Transverse colon (tissue), 4 donors: Measurements from ENCODE around the gene MIA. TPM values are rescaled to one million over a fixed set of nuclear protein-coding genes. Genes with fewer than 3 reads are reported as not detected.

ENCODE experiments used
- DNase-seq: peaks from one replicate; pipeline ENCODE4 v3.0.0-alpha.2; 2019
- H3K27ac ChIP-seq, 4 donors: fragments of 200-600 bp; sonication (generic); 2 replicates each; pipeline ENCODE4 v1.5.1; 2016 to 2018; ENCODE audit warnings: inconsistent platforms in 4 of 4
- H3K27me3 ChIP-seq: fragments of 200-600 bp; sonication (generic); 2 replicates; pipeline ENCODE4 v1.5.1; 2017; ENCODE audit warnings: inconsistent platforms
- H3K36me3 ChIP-seq, 4 donors: fragments of 200-600 bp; sonication (generic); 2 replicates each; pipeline ENCODE4 v1.5.1; 2017 to 2019; ENCODE audit warnings: inconsistent platforms in 4 of 4
- H3K4me1 ChIP-seq, 4 donors: fragments of 200-600 bp; sonication (generic); 2 replicates each; pipeline ENCODE4 v1.5.1; 2017 to 2020; ENCODE audit warnings: inconsistent platforms in 4 of 4
- H3K4me3 ChIP-seq, 4 donors: fragments of 200-600 bp; sonication (generic); 1 replicate in 1 of 4; 2 replicates in 3 of 4; pipeline versions ENCODE4 v1.5.1 to v1.6.1; 2017 to 2019; ENCODE audit warnings: inconsistent platforms in 4 of 4
- H3K9me3 ChIP-seq, 2 donors: fragments of 200-600 bp; sonication (generic); 2 replicates each; pipeline ENCODE4 v1.5.1; 2017 to 2019; ENCODE audit warnings: inconsistent platforms in 2 of 2
- EP300 ChIP-seq: sonication (generic); formaldehyde crosslinking; IDR thresholded peaks from one replicate; pipeline ENCODE4 v1.6.1; 2017; ENCODE audit warnings: antibody characterized with exemption, low read depth
- POLR2A ChIP-seq: fragments of 450-650 bp; IDR thresholded peaks from one replicate; pipeline ENCODE4 v1.6.1; 2016; ENCODE audit warnings: antibody characterized with exemption, mild to moderate bottlenecking, moderate library complexity
- POLR2AphosphoS5 ChIP-seq, 3 donors: sonication (generic); formaldehyde crosslinking; IDR thresholded peaks; one replicate each; pipeline ENCODE4 v1.6.1; 2016; ENCODE audit warnings: antibody characterized with exemption in 3 of 3
- WGBS, 2 donors: methylation state at CpG; one replicate each; pipeline ENCODE4 v1.1.5; 2018; ENCODE audit warnings: low coverage in 1 of 2; 5-methylcytosine and 5-hydroxymethylcytosine counted together
- in situ Hi-C, 4 donors: fragments of 200-750 bp; cut with MboI; loops; one replicate each; pipeline versions ENCODE4 v1.15.0 to v1.15.1; 2017; ENCODE audit warnings: low sequenced_read_pairs in 3 of 4, low pct_ligation_motif_present in 1 of 4, low pct_unique_long_range_greater_than_20kb in 1 of 4
- intact Hi-C: fragments of 100-400 bp; cut with DNase I; formaldehyde crosslinking; loops from one replicate; pipeline ENCODE4 v1.15.1; 2023; ENCODE audit warnings: low total_unique reads
- total RNA-seq, 4 donors: library from RNA; depleted of rRNA; stranded (reverse); fragments of >200 nt; gene quantifications; one replicate each; pipeline ENCODE4 v1.1.0, GENCODE V29; 2016
- TF ChIP-seq, protein P1 (sequence below), 5 experiments: fragments of 200-600 bp in 3 of 5; fragments of 450-650 bp in 2 of 5; sonication (generic) in 3 of 5; IDR thresholded peaks; 1 replicate in 2 of 5; 2 replicates in 3 of 5; pipeline ENCODE4 v1.5.1; 2016 to 2017; ENCODE audit warnings: antibody characterized with exemption in 5 of 5, inconsistent platforms in 3 of 5, mild to moderate bottlenecking in 2 of 5, moderate library complexity in 1 of 5

MIA gene
- total RNA-seq, 4 donors from 2014 or later = 5.7 to 23.3 TPM; not detected in 2

DNA sequence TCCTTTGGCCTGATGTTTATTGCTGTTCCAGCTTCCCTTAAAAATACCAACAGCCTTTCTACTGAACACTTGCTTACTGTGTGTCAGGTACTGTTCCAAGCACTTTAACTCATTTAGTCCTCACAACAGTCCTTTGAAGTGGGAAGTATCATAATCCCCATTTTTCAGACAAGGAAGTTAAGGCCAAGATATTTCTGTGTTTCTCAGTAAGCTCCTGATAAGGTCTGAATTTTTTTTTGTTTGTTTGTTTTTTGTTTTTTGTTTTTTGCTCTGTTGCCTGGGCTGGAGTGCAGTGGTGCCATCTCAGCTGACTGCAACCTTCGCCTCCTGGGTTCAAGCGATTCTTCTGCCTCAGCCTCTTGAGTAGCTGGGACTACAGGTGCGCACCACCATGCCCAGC, 16.8 kb upstream of the MIA start:
- in situ Hi-C loops (no loop called here), intact Hi-C loops (no loop called here)
- Histone ChIP-seq H3K9me3 (no peaks in the 10 kb centered on the region), H3K27me3 (no peaks in the 10 kb centered on the region), H3K4me1 (peaks cover 12 to 33% (median 27%) of the 10 kb centered on the region in 4 donors), H3K4me3 (no peak overlapping the region), H3K36me3 (peaks cover 0 to 61% (median 30%) of the 10 kb centered on the region in 4 donors), H3K27ac (no peak overlapping the region)
- DNase-seq = no peak
- WGBS, 2 donors = 97 to 100% methylated on average over 3 of the region's 3 CpGs
- no peak for TF ChIP-seq POLR2A
- TF ChIP-seq, protein P1, sequence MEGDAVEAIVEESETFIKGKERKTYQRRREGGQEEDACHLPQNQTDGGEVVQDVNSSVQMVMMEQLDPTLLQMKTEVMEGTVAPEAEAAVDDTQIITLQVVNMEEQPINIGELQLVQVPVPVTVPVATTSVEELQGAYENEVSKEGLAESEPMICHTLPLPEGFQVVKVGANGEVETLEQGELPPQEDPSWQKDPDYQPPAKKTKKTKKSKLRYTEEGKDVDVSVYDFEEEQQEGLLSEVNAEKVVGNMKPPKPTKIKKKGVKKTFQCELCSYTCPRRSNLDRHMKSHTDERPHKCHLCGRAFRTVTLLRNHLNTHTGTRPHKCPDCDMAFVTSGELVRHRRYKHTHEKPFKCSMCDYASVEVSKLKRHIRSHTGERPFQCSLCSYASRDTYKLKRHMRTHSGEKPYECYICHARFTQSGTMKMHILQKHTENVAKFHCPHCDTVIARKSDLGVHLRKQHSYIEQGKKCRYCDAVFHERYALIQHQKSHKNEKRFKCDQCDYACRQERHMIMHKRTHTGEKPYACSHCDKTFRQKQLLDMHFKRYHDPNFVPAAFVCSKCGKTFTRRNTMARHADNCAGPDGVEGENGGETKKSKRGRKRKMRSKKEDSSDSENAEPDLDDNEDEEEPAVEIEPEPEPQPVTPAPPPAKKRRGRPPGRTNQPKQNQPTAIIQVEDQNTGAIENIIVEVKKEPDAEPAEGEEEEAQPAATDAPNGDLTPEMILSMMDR (IDR thresholded peaks at IDR 0.05) = no peak
- no peak for TF ChIP-seq EP300
- TF ChIP-seq POLR2AphosphoS5 (IDR thresholded peaks at IDR 0.05) = no peak

DNA sequence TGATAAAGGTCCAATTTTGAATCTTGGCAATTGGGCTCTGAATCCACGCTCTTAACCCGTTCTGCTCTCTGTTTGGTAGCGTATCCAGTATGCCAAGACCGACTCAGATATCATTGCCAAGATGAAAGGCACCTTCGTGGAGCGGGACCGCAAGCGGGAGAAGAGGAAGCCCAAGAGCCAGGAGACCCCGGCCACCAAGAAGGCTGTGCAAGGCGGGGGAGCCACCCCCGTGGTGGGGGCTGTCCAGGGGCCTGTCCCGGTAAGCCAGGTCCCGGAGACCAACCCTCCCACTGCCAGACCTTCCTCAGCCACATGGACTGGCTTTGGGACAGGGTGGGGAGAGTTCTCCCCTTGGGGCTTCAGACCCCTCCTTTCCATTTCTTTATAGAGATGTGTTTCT, 16.0 kb upstream of the MIA start:
- Histone ChIP-seq H3K36me3 (peaks cover 0 to 69% (median 34%) of the 10 kb centered on the region in 4 donors), H3K27me3 (no peaks in the 10 kb centered on the region), H3K4me3 (no peak overlapping the region), H3K27ac (no peak overlapping the region), H3K4me1 (peaks cover 9 to 24% (median 18%) of the 10 kb centered on the region in 4 donors), H3K9me3 (no peaks in the 10 kb centered on the region)
- in situ Hi-C loops = no loop called here
- DNase-seq = no peak
- WGBS, 2 donors = 90 to 100% methylated on average over 1 to 13 of the region's 13 CpGs
- TF ChIP-seq POLR2AphosphoS5 (IDR thresholded peaks at IDR 0.05) (no peak), POLR2A (no peak), EP300 (no peak)
- TF ChIP-seq, protein P1 (IDR thresholded peaks at IDR 0.05) = no peak
- intact Hi-C loops = no loop called here

DNA sequence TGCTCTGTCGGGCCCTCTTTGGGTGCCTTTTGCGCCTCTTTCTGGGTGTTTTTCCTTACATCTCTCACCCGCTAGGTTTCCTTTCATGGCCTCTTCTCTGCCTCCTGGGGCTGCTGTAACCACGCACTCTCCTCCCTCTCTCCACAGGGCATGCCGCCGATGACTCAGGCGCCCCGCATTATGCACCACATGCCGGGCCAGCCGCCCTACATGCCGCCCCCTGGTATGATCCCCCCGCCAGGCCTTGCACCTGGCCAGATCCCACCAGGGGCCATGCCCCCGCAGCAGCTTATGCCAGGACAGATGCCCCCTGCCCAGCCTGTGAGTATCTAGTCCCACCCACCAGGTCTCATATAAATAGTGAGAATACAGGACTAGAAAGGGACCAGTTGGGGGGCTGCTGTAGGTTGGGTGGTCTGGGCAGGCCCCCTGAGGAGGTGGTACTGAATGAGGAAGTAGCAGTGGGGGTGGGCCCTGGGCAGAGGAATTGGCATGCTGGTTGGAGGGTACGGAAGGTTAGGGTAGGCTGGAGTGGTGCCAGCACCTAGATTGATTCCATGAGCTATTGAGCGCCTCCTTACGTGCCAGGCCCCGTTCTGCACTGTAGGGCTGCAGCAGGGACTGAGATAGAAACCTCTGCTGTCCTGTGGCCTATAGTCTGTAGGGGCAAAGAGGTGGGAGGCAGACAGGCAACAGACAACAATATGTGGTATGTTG, 12.4 kb upstream of the MIA start:
- in situ Hi-C loops (no loop called here), intact Hi-C loops (no loop called here)
- TF ChIP-seq, protein P1 (IDR thresholded peaks at IDR 0.05) = no peak
- TF ChIP-seq EP300 (no peak), POLR2AphosphoS5 (IDR thresholded peaks at IDR 0.05) (no peak), POLR2A (no peak)
- no peak overlapping the region for H3K4me3 ChIP-seq
- DNase-seq = no peak
- no peaks in the 10 kb centered on the region for H3K4me1 ChIP-seq
- no peak overlapping the region for H3K27ac ChIP-seq
- H3K36me3 ChIP-seq = peaks cover 0 to 87% (median 40%) of the 10 kb centered on the region in 4 donors
- no peaks in the 10 kb centered on the region for H3K27me3 ChIP-seq
- no peaks in the 10 kb centered on the region for H3K9me3 ChIP-seq
- WGBS, 2 donors = 93 to 98% methylated on average over 5 to 17 of the region's 17 CpGs

DNA sequence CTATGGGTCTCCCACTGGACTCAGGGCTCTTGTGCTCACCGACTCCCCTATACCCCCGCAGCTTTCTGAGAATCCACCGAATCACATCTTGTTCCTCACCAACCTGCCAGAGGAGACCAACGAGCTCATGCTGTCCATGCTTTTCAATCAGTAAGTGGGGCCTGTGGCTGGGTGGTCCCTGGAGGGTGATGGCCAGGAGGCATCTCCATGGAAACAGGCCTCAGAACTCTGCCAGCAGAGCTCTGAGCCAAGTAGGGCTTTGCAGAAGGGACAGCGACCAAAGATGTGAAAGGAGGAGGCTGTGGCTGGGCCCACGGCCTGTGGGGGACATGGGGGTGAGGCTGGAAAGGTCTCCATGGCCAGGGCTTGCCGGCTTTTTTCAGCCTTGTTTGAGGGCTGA, 11.8 kb upstream of the MIA start:
- no peak for DNase-seq
- H3K4me1 ChIP-seq = no peaks in the 10 kb centered on the region
- no peak overlapping the region for H3K27ac ChIP-seq
- 93 to 100% methylated on average over 1 to 7 of the region's 7 CpGs for WGBS, 2 donors
- no peak overlapping the region for H3K4me3 ChIP-seq
- H3K27me3 ChIP-seq = no peaks in the 10 kb centered on the region
- H3K9me3 ChIP-seq = no peaks in the 10 kb centered on the region
- peaks cover 0 to 82% (median 37%) of the 10 kb centered on the region in 4 donors for H3K36me3 ChIP-seq
- no peak for TF ChIP-seq POLR2AphosphoS5 (IDR thresholded peaks at IDR 0.05)
- no peak for TF ChIP-seq POLR2A
- TF ChIP-seq, protein P1 (IDR thresholded peaks at IDR 0.05) = no peak
- no peak for TF ChIP-seq EP300
- intact Hi-C loops = no loop called here
- in situ Hi-C loops = no loop called here
